Calu3 (cell line): ENCODE measurements around the gene PLXNB2. TPM values are rescaled to one million over a fixed set of nuclear protein-coding genes. Genes with fewer than 3 reads are reported as not detected.

Experiments used
- BruUV-seq: library from RNA; stranded (reverse); fragments of 400-500 nt; replicated peaks from 2 replicates; lab custom pipeline; 2021; lab: Mats Ljungman, UMichigan
- CTCF ChIA-PET: fragments of 300-600 bp; sonication (Branson Sonifier 250); formaldehyde crosslinking; loops from one replicate; lab custom pipeline; 2022; ENCODE audit warnings: antibody characterized with exemption; lab: Charles Lee
- DNase-seq: peaks from one replicate; pipeline ENCODE4 v3.0.0; 2022
- H3K27ac Mint-ChIP-seq: one replicate; pipeline ENCODE4 v1.8.0; 2022; ENCODE audit warnings: mixed read lengths; ENCODE audit not compliant: unreplicated experiment
- H3K27me3 Mint-ChIP-seq: one replicate; pipeline ENCODE4 v1.8.0; 2022; ENCODE audit warnings: mixed read lengths; ENCODE audit not compliant: unreplicated experiment
- H3K36me3 Mint-ChIP-seq: one replicate; pipeline ENCODE4 v1.8.0; 2022; ENCODE audit warnings: mild to moderate bottlenecking, moderate library complexity, mixed read lengths; ENCODE audit not compliant: insufficient read depth, unreplicated experiment
- H3K4me1 Mint-ChIP-seq: one replicate; pipeline ENCODE4 v1.8.0; 2022; ENCODE audit warnings: mild to moderate bottlenecking, low read depth, mixed read lengths; ENCODE audit not compliant: unreplicated experiment
- H3K4me3 Mint-ChIP-seq: one replicate; pipeline ENCODE4 v1.8.0; 2022; ENCODE audit warnings: mild to moderate bottlenecking, low read depth, moderate library complexity, mixed read lengths; ENCODE audit not compliant: unreplicated experiment
- H3K9me3 Mint-ChIP-seq: one replicate; pipeline ENCODE4 v1.8.0; 2022; ENCODE audit warnings: low read depth, mixed read lengths; ENCODE audit not compliant: unreplicated experiment
- CTCF ChIP-seq: fragments of 200-600 bp; IDR thresholded peaks from one replicate; pipeline ENCODE4 v1.8.0; 2022; ENCODE audit warnings: antibody characterized with exemption; ENCODE audit not compliant: unreplicated experiment
- intact Hi-C: fragments of 100-400 bp; cut with micrococcal nuclease; formaldehyde crosslinking; loops from one replicate; pipeline ENCODE4 v1.10.0; 2022; ENCODE audit not compliant: unreplicated experiment
- total RNA-seq: library from RNA; stranded (reverse); gene quantifications from 2 replicates; pipeline ENCODE4 v1.2.3, GENCODE V29; 2022

Gene PLXNB2
- total RNA-seq, 1 experiment from 2014 or later = 298 TPM

GRCh38 chr22:50314081-50314454, 6.6 kb upstream of the PLXNB2 start:
- CTCF ChIA-PET = interaction anchor here (0.6 kb wide), 1 partner anchor 38 kb away, joined by 5 read pairs; no protein-coding TSS in a partner anchor
- BruUV-seq = no TSS peak
- Mint-ChIP-seq H3K27ac (no peak overlapping the region), H3K9me3 (no peaks in the 10 kb centered on the region), H3K4me1 (no peaks in the 10 kb centered on the region), H3K36me3 (peaks cover 17% of the 10 kb centered on the region), H3K4me3 (no peak overlapping the region), H3K27me3 (no peaks in the 10 kb centered on the region)
- DNase-seq = no peak
- no peak for TF ChIP-seq CTCF
- intact Hi-C loops = no loop called here

GRCh38 chr22:50313600-50313999, 6.2 kb upstream of the PLXNB2 start:
- CTCF ChIA-PET = interaction anchor here (0.6 kb wide), 1 partner anchor 37 kb away, joined by 5 read pairs; no protein-coding TSS in a partner anchor

GRCh38 chr22:50313021-50313420, 5.6 kb upstream of the PLXNB2 start:
- Mint-ChIP-seq H3K27me3 (no peaks in the 10 kb centered on the region), H3K4me1 (no peaks in the 10 kb centered on the region), H3K27ac (no peak overlapping the region), H3K36me3 (peaks cover 23% of the 10 kb centered on the region), H3K4me3 (no peak overlapping the region), H3K9me3 (no peaks in the 10 kb centered on the region)
- DNase-seq = no peak
- intact Hi-C loops = no loop called here
- no peak for TF ChIP-seq CTCF
- CTCF ChIA-PET = no interaction called here
- no TSS peak for BruUV-seq

More at GRCh38 chr22:50313600-50313999, 6.2 kb upstream of the PLXNB2 start:
- no peak overlapping the region for H3K27ac Mint-ChIP-seq
- intact Hi-C loops = no loop called here
- H3K27me3 Mint-ChIP-seq = no peaks in the 10 kb centered on the region
- H3K36me3 Mint-ChIP-seq = peaks cover 17% of the 10 kb centered on the region
- DNase-seq = no peak
- H3K4me1 Mint-ChIP-seq = no peaks in the 10 kb centered on the region
- no TSS peak for BruUV-seq
- no peak overlapping the region for H3K4me3 Mint-ChIP-seq
- TF ChIP-seq CTCF = no peak
- no peaks in the 10 kb centered on the region for H3K9me3 Mint-ChIP-seq

GRCh38 chr22:50312371-50312770, 4.9 kb upstream of the PLXNB2 start:
- peaks cover 30% of the 10 kb centered on the region for H3K36me3 Mint-ChIP-seq
- H3K27ac Mint-ChIP-seq = no peak overlapping the region
- BruUV-seq = no TSS peak
- TF ChIP-seq CTCF = no peak
- H3K4me3 Mint-ChIP-seq = no peak overlapping the region
- no peaks in the 10 kb centered on the region for H3K4me1 Mint-ChIP-seq
- no peaks in the 10 kb centered on the region for H3K9me3 Mint-ChIP-seq
- intact Hi-C loops = no loop called here
- no peaks in the 10 kb centered on the region for H3K27me3 Mint-ChIP-seq
- DNase-seq = no peak
- CTCF ChIA-PET = interaction anchor here (0.6 kb wide), 1 partner anchor 36 kb away, joined by 3 read pairs; no protein-coding TSS in a partner anchor
